Measurements from ENCODE around the gene SNX32.

DNA sequence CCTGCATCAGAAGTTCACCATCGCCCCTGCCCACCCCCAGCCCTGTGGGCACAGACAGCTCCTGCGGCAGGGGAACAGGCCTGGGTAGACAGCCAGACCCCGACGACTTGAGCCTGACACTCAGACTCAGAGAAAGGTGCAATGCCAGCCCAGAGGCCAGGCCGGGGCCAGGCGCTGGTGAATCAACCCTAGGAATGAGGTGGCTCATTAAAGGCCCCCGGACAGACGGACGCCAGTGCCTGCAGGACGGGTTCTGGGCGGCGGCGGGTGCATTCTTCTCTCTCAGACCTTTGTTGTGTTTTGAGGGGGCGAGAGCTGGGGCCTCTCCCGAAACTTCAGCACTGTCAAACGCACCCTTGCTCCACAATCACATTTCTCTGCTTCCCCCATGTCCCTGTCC is 41.3 kb upstream of the SNX32 start:
- TF ChIP-seq, protein P1, sequence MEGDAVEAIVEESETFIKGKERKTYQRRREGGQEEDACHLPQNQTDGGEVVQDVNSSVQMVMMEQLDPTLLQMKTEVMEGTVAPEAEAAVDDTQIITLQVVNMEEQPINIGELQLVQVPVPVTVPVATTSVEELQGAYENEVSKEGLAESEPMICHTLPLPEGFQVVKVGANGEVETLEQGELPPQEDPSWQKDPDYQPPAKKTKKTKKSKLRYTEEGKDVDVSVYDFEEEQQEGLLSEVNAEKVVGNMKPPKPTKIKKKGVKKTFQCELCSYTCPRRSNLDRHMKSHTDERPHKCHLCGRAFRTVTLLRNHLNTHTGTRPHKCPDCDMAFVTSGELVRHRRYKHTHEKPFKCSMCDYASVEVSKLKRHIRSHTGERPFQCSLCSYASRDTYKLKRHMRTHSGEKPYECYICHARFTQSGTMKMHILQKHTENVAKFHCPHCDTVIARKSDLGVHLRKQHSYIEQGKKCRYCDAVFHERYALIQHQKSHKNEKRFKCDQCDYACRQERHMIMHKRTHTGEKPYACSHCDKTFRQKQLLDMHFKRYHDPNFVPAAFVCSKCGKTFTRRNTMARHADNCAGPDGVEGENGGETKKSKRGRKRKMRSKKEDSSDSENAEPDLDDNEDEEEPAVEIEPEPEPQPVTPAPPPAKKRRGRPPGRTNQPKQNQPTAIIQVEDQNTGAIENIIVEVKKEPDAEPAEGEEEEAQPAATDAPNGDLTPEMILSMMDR (IDR thresholded peaks at IDR 0.05), result no peak
- no peak for TF ChIP-seq POLR2A (IDR thresholded peaks at IDR 0.05)

Measured in uterus (tissue), 2 donors.